Measurements from ENCODE around the gene NEU1. TPM values are rescaled to one million over a fixed set of nuclear protein-coding genes. Genes with fewer than 3 reads are reported as not detected.

Gene NEU1
- total RNA-seq, 2 experiments from 2014 or later, result 5.5 to 13.4 TPM

DNA sequence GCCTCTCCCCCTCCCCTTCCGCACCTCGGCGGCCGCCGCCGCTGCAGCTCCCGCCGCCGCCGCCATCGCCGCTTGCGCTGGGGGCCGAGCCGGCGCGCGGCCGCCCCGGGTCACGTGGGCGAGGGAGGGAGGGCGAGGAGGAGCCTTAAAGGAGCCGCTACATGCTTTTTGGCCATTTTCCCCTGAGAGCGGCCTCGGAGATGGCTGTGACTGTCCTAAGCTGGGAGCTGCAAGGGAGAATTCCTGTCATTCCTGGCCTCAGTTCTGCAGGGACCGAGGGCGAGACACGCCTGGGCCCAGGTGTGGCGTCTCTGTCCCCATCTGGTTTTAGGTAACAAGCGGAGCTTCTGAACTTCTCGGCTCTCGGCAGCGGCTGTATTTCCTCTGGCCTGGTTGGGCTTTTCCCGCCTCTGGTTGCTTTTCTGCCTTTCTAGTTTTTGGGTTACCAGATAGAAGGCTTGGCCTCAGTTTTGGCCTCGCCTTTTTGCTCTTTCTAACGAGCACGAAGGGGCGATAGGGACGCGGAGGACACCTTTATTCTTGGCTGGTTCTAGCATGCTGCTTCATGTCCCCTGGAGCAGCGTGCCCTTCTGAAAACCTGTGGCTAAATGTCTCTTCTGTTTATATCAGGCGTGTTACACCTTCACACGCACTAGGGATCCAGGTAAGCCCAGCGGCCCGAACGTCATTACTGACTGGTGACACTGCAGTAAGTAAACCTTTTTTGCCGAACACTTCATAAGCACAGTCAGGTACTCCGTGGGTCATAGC lies 35.2 kb upstream of the NEU1 start, which contains the start of gene EHMT2:
TSS of gene EHMT2 (minus strand) at position 87 of the 771 bp plus-strand sequence. CDS start at position 66, 21 bp downstream.
- H4K20me1 ChIP-seq (ENCODE audit: insufficient read depth, low read length), result no peaks in the 10 kb centered on the region
- BruUV-seq (replicated peaks), result TSS peak; percentile 88
- no peaks in the 10 kb centered on the region for H3K9me3 ChIP-seq (ENCODE audit: low read length)

DNA sequence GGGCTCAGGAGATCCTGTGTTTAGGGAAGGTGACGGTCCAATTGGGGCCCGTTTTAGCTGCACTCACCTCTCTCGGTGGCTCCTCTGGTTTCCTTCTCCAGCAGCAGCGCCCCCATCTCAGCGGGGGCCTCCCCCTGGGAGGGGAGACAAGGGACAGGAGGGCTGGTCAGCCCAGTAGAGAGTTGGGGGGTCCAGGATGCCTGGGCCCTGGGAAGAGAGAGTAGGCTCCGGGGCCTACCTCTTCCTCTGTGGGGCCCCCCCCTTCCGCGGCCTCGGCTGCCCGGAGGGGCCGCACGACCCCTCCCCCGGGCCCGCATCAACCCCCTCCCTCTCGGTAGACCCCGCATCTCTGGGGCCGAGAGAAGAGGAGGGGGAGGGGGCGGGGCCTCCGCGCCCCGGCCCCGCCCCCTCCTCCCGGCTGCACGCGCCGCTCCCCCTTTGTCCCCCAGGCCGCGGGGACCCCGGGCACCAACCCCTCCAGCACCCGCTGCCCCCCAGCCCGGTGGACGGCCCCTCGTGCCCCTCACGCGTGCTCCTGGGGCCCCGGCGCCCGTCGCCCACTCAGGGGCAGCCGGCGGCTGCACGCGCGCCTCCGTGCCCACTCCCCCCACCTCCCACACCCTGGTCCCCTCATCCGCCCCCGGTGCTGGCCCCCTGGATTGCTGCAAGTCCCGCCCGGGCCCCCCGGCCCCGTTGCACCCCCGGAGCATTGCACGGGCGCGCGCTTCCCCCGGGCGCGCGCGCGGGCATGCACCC lies 34.4 kb upstream of the NEU1 start:
- no peaks in the 10 kb centered on the region for H3K9me3 ChIP-seq (ENCODE audit: low read length)
- peaks cover 33% of the 10 kb centered on the region for H3K4me1 ChIP-seq (ENCODE audit: insufficient read depth, low read length, poor library complexity, severe bottlenecking)
- H3K9me2 ChIP-seq (ENCODE audit: insufficient read depth, low read length), result no peaks in the 10 kb centered on the region
- H2AFZ ChIP-seq (ENCODE audit: low read length), result peak overlapping the region; percentile 68
- peak; percentile 36 for DNase-seq (ENCODE audit: low spot score)
- H3K4me3 ChIP-seq (ENCODE audit: low read depth, low read length, poor library complexity, severe bottlenecking), result peak overlapping the region; percentile 79
- H3K27ac ChIP-seq (ENCODE audit: low read depth, low read length, poor library complexity, severe bottlenecking), result peak overlapping the region; percentile 36
- intact Hi-C loops (cut with micrococcal nuclease; ENCODE audit: unreplicated experiment), result loop anchor here (2.0 to 10.0 kb wide), 2 partner anchors 64 to 212 kb away; partner anchors contain the start of gene LY6G5C
- peaks cover 38% of the 10 kb centered on the region for H3K36me3 ChIP-seq (ENCODE audit: insufficient read depth, low read length)
- ChIA-PET CTCF (ENCODE audit: unreplicated experiment) (no interaction called here), POLR2A (interaction anchor here (0.5 to 2.0 kb wide), 3 partner anchors 30 to 45 kb away, joined by 3 to 8 read pairs (median 3); partner anchors contain the start of gene NEU1)
- H3K79me2 ChIP-seq (ENCODE audit: insufficient read depth, low read depth, low read length), result peaks cover 12% of the 10 kb centered on the region; the same call in 1 of the 2 replicates
- BruUV-seq (replicated peaks), result no TSS peak
- peak overlapping the region; percentile 86 for H3K4me2 ChIP-seq (ENCODE audit: low read length)
- H4K20me1 ChIP-seq (ENCODE audit: insufficient read depth, low read length), result no peaks in the 10 kb centered on the region
- TF ChIP-seq EZH2phosphoT487 (IDR thresholded peaks at IDR 0.05; ENCODE audit: borderline replicate concordance, low read depth, low read length), result no peak
- TF ChIP-seq, protein P1, sequence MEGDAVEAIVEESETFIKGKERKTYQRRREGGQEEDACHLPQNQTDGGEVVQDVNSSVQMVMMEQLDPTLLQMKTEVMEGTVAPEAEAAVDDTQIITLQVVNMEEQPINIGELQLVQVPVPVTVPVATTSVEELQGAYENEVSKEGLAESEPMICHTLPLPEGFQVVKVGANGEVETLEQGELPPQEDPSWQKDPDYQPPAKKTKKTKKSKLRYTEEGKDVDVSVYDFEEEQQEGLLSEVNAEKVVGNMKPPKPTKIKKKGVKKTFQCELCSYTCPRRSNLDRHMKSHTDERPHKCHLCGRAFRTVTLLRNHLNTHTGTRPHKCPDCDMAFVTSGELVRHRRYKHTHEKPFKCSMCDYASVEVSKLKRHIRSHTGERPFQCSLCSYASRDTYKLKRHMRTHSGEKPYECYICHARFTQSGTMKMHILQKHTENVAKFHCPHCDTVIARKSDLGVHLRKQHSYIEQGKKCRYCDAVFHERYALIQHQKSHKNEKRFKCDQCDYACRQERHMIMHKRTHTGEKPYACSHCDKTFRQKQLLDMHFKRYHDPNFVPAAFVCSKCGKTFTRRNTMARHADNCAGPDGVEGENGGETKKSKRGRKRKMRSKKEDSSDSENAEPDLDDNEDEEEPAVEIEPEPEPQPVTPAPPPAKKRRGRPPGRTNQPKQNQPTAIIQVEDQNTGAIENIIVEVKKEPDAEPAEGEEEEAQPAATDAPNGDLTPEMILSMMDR (conservative IDR thresholded peaks at IDR 0.05; ENCODE audit: low read length), result no peak

More for the DNA sequence above, 35.2 kb upstream of the NEU1 start, which contains the start of gene EHMT2:
- TF ChIP-seq, protein P1 (conservative IDR thresholded peaks at IDR 0.05; ENCODE audit: low read length), result no peak
- TF ChIP-seq EZH2phosphoT487 (IDR thresholded peaks at IDR 0.05; ENCODE audit: borderline replicate concordance, low read depth, low read length), result no peak
- Histone ChIP-seq H3K36me3 (ENCODE audit: insufficient read depth, low read length) (peaks cover 31% of the 10 kb centered on the region), H3K4me2 (ENCODE audit: low read length) (peak within 1 kb of the TSS; percentile 88), H3K4me1 (ENCODE audit: insufficient read depth, low read length, poor library complexity, severe bottlenecking) (peaks cover 39% of the 10 kb centered on the region), H3K27ac (ENCODE audit: low read depth, low read length, poor library complexity, severe bottlenecking) (peak within 1 kb of the TSS; percentile 72), H3K9me2 (ENCODE audit: insufficient read depth, low read length) (no peaks in the 10 kb centered on the region), H3K4me3 (ENCODE audit: low read depth, low read length, poor library complexity, severe bottlenecking) (peak within 1 kb of the TSS; percentile 79), H2AFZ (ENCODE audit: low read length) (peak within 1 kb of the TSS; percentile 68), H3K79me2 (ENCODE audit: insufficient read depth, low read depth, low read length) (peaks cover 12% of the 10 kb centered on the region; the same call in 1 of the 2 replicates)
- DNase-seq (ENCODE audit: low spot score), result peak; percentile 88
- intact Hi-C loops (cut with micrococcal nuclease; ENCODE audit: unreplicated experiment), result loop anchor here (1.0 to 10.0 kb wide), 3 partner anchors 65 to 298 kb away; partner anchors contain the start of gene LY6G5C
- POLR2A ChIA-PET, result interaction anchor here (0.5 to 2.0 kb wide), 5 partner anchors 31 to 235 kb away, joined by 3 to 8 read pairs (median 4); partner anchors contain the start of gene NEU1
- CTCF ChIA-PET (ENCODE audit: unreplicated experiment), result interaction anchor here (0.6 to 1.3 kb wide), 3 partner anchors 9 to 255 kb away, joined by 3 to 6 read pairs (median 4); no protein-coding TSS in a partner anchor

Measured in OCI-LY7 (cell line).